Mesendoderm (in vitro differentiated cells): ENCODE results near the gene NPPA.

Experiments used
- DNase-seq: peaks from one replicate; pipeline ENCODE4 v3.0.0; 2013
- H2AK5ac ChIP-seq: 2 replicates; pipeline ENCODE4 v1.6.1; 2013; ENCODE audit warnings: low read length, inconsistent platforms
- H2BK120ac ChIP-seq: 2 replicates; pipeline ENCODE4 v1.6.1; 2013; ENCODE audit warnings: low read depth, mild to moderate bottlenecking, low read length, moderate library complexity, mixed read lengths
- H2BK15ac ChIP-seq: replicated peaks from 2 replicates; pipeline ENCODE4 v1.6.1; 2013; ENCODE audit warnings: low read depth, mild to moderate bottlenecking, moderate library complexity
- H2BK5ac ChIP-seq: 2 replicates; pipeline ENCODE4 v1.6.1; 2013; ENCODE audit warnings: low read length, inconsistent platforms
- H3K18ac ChIP-seq: 2 replicates; pipeline ENCODE4 v1.6.1; 2013; ENCODE audit warnings: mild to moderate bottlenecking, low read length, mixed read lengths
- H3K23ac ChIP-seq: one replicate; pipeline ENCODE4 v1.6.1; 2013; ENCODE audit warnings: low read length
- H3K27ac ChIP-seq: 2 replicates; pipeline ENCODE4 v1.5.1; 2013; ENCODE audit warnings: low read depth, mild to moderate bottlenecking, inconsistent platforms, low read length, moderate library complexity
- H3K27me3 ChIP-seq: 2 replicates; pipeline ENCODE4 v1.6.1; 2013; ENCODE audit warnings: low read length, control low read depth, mild to moderate bottlenecking, inconsistent platforms; ENCODE audit not compliant: insufficient read depth, poor library complexity
- H3K36me3 ChIP-seq: 2 replicates; pipeline ENCODE4 v1.6.1; 2013; ENCODE audit warnings: low read length, inconsistent platforms; ENCODE audit not compliant: control insufficient read depth, insufficient read depth
- H3K4ac ChIP-seq: one replicate; pipeline ENCODE4 v1.6.1; 2013; ENCODE audit warnings: low read depth, mild to moderate bottlenecking, low read length, moderate library complexity
- H3K4me1 ChIP-seq: 2 replicates; pipeline ENCODE4 v1.6.1; 2013; ENCODE audit warnings: low read depth, low read length, inconsistent platforms; ENCODE audit not compliant: control insufficient read depth
- H3K4me2 ChIP-seq: 2 replicates; pipeline ENCODE4 v1.6.1; 2013; ENCODE audit warnings: low read length
- H3K4me3 ChIP-seq: 2 replicates; pipeline ENCODE4 v1.5.1; 2013; ENCODE audit warnings: mild to moderate bottlenecking, low read length
- H3K56ac ChIP-seq: one replicate; pipeline ENCODE4 v1.6.1; 2013; ENCODE audit warnings: low read length
- H3K79me1 ChIP-seq: 2 replicates; pipeline ENCODE4 v1.6.1; 2013; ENCODE audit warnings: low read length, inconsistent platforms
- H3K79me2 ChIP-seq: 2 replicates; pipeline ENCODE4 v1.6.1; 2013; ENCODE audit warnings: mild to moderate bottlenecking, low read length; ENCODE audit not compliant: control insufficient read depth, insufficient read depth
- H3K9ac ChIP-seq: 2 replicates; pipeline ENCODE4 v1.6.1; 2013; ENCODE audit warnings: low read length, inconsistent platforms
- H4K5ac ChIP-seq: one replicate; pipeline ENCODE4 v1.6.1; 2013; ENCODE audit warnings: low read length
- H4K8ac ChIP-seq: one replicate; pipeline ENCODE4 v1.6.1; 2013; ENCODE audit warnings: low read depth, mild to moderate bottlenecking, control low read depth, low read length, moderate library complexity
- WGBS: extraction: QIAGEN DNeasy Blood & Tissue Kit; methylation state at CpG from one replicate; pipeline ENCODE4 v1.1.7; 2013; ENCODE audit warnings: low lambda C conversion rate, missing lambda C conversion rate; ENCODE audit not compliant: insufficient coverage; ENCODE audit errors: extremely low coverage; 5-methylcytosine and 5-hydroxymethylcytosine counted together

The NPPA gene

DNA sequence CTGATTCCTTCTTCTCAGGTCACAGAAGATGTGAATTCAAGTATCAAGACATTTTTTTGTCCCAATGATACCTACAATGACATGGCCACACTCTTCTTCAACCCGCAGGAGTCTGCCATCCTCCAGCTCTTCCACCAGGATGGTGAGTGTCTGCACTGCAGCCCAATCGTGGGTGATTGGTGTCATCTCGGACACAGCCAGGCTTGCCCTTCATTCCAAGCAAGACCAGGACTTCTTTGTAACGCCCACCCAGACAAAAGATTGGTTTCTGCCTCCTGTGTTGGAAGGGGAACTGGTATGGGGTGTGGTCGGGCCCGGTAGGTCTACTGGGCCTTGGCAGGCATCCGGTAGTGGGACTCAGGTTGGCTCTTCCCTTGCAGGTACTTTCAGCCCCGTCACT, 14.1 kb downstream of the NPPA start:
- no peak for DNase-seq
- no peak overlapping the region for H2BK120ac ChIP-seq
- no peak overlapping the region for H3K18ac ChIP-seq
- no peak overlapping the region for H2BK15ac ChIP-seq
- H3K4me2 ChIP-seq: no peak overlapping the region
- H4K5ac ChIP-seq: no peak overlapping the region
- H3K79me1 ChIP-seq: no peaks in the 10 kb centered on the region
- no peak overlapping the region for H3K27ac ChIP-seq
- no peak overlapping the region for H3K9ac ChIP-seq
- H3K4me1 ChIP-seq: no peaks in the 10 kb centered on the region
- no peak overlapping the region for H3K23ac ChIP-seq
- no peaks in the 10 kb centered on the region for H3K27me3 ChIP-seq
- no peak overlapping the region for H2AK5ac ChIP-seq
- H3K4me3 ChIP-seq: no peak overlapping the region
- peaks cover 19% of the 10 kb centered on the region for H3K36me3 ChIP-seq
- no peak overlapping the region for H4K8ac ChIP-seq
- H2BK5ac ChIP-seq: no peak overlapping the region
- WGBS: no CpG with 5 or more reads among the region's 8 CpGs
- H3K4ac ChIP-seq: no peak overlapping the region
- no peak overlapping the region for H3K56ac ChIP-seq
- no peaks in the 10 kb centered on the region for H3K79me2 ChIP-seq

DNA sequence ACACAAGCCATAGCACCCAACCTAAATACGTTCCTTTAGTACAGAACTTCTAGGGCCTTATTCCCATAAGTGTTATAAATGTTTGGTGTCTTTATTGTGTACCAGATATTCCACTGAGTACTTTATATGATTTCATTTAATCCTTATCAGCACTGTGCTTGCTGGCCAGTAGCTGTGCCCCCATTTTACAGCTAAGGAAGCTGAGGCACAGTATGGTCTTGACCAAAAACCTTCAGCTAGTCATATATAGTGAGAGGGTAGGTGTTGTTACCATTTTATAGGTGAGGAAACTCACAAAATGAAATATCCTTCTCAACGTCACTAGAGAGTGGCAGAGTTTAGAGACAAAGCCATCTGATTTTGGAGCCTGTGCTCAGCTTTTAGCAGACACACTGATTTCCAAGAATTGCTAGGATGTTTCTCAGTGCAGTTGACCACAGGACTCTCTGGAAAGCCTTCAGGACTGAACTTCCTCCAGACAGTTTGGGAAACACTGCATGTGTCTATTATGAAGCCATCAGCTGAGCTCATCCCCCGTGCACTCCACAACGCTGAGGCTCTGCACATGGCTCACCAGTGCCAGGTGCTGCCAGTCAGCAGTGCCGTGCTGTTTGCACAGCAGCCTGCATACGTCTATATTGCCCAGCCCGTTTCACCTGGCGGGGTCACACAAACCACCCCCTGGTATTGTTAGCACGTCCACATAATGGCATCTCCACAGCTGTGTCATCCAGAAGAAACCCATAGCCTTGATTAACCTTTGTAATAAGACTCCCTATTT, 15.4 kb downstream of the NPPA start:
- Histone ChIP-seq H2BK120ac (no peak overlapping the region), H2BK15ac (no peak overlapping the region), H3K4me1 (no peaks in the 10 kb centered on the region), H3K4me2 (no peak overlapping the region), H3K27ac (no peak overlapping the region), H3K18ac (no peak overlapping the region), H2AK5ac (no peak overlapping the region), H4K8ac (no peak overlapping the region), H3K23ac (no peak overlapping the region), H3K27me3 (no peaks in the 10 kb centered on the region), H2BK5ac (no peak overlapping the region), H3K56ac (no peak overlapping the region), H4K5ac (no peak overlapping the region), H3K79me1 (no peaks in the 10 kb centered on the region), H3K4me3 (no peak overlapping the region), H3K4ac (no peak overlapping the region), H3K79me2 (no peaks in the 10 kb centered on the region), H3K9ac (no peak overlapping the region), H3K36me3 (peaks cover 20% of the 10 kb centered on the region)
- no CpG with 5 or more reads among the region's 9 CpGs for WGBS
- no peak for DNase-seq

DNA sequence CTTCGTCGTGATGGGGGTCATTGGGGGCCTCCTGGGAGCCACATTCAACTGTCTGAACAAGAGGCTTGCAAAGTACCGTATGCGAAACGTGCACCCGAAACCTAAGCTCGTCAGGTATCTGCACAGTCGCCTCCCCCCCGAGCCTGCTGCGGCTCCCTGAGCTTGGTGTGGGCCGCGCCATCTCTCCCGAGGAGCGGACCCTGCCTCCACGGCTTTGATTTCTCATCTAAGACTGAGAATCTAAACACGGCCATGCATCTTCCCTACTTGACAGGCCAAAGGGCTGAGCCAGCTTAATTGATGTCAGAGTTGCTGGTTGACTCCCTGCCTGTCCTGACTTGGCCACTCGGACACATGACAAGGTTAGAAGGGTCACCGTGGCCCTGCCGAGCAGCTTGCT, 19.1 kb downstream of the NPPA start:
- H3K36me3 ChIP-seq: peaks cover 15% of the 10 kb centered on the region
- H3K56ac ChIP-seq: no peak overlapping the region
- H3K23ac ChIP-seq: no peak overlapping the region
- H3K4ac ChIP-seq: no peak overlapping the region
- no peak overlapping the region for H3K18ac ChIP-seq
- no peaks in the 10 kb centered on the region for H3K79me2 ChIP-seq
- WGBS: no CpG with 5 or more reads among the region's 19 CpGs
- H3K4me3 ChIP-seq: no peak overlapping the region
- no peak overlapping the region for H3K9ac ChIP-seq
- no peak overlapping the region for H2BK120ac ChIP-seq
- no peak overlapping the region for H3K27ac ChIP-seq
- no peak overlapping the region for H2BK5ac ChIP-seq
- no peaks in the 10 kb centered on the region for H3K4me1 ChIP-seq
- no peak overlapping the region for H2AK5ac ChIP-seq
- H3K79me1 ChIP-seq: no peaks in the 10 kb centered on the region
- no peak overlapping the region for H3K4me2 ChIP-seq
- no peaks in the 10 kb centered on the region for H3K27me3 ChIP-seq
- H4K8ac ChIP-seq: no peak overlapping the region
- no peak overlapping the region for H4K5ac ChIP-seq
- H2BK15ac ChIP-seq: no peak overlapping the region
- DNase-seq: no peak

DNA sequence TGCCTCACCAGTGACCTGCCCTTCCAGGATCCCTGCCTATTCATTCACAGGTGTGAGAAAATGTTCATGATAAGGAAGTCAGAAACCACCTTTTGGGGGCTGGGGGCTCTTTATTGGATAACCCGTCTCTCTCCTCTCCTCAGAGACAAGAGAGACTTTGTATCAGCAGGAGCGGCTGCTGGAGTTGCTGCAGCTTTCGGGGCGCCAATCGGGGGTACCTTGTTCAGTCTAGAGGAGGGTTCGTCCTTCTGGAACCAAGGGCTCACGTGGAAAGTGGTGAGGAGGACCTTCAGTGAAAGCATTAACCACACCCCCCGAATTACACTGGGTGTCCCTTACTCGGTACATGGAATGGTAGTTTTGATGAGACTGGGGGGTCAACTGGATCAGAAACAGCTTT, 20.6 kb downstream of the NPPA start:
- Histone ChIP-seq H3K27me3 (no peaks in the 10 kb centered on the region), H3K56ac (no peak overlapping the region), H3K4me2 (no peak overlapping the region), H3K4ac (no peak overlapping the region), H3K36me3 (peaks cover 11% of the 10 kb centered on the region), H3K79me1 (no peaks in the 10 kb centered on the region), H3K9ac (no peak overlapping the region), H3K18ac (no peak overlapping the region), H2BK120ac (no peak overlapping the region), H3K23ac (no peak overlapping the region), H4K8ac (no peak overlapping the region), H3K4me1 (no peaks in the 10 kb centered on the region), H3K4me3 (no peak overlapping the region), H2AK5ac (no peak overlapping the region), H2BK5ac (no peak overlapping the region), H3K79me2 (no peaks in the 10 kb centered on the region), H2BK15ac (no peak overlapping the region), H4K5ac (no peak overlapping the region), H3K27ac (no peak overlapping the region)
- DNase-seq: no peak
- no CpG with 5 or more reads among the region's 9 CpGs for WGBS

DNA sequence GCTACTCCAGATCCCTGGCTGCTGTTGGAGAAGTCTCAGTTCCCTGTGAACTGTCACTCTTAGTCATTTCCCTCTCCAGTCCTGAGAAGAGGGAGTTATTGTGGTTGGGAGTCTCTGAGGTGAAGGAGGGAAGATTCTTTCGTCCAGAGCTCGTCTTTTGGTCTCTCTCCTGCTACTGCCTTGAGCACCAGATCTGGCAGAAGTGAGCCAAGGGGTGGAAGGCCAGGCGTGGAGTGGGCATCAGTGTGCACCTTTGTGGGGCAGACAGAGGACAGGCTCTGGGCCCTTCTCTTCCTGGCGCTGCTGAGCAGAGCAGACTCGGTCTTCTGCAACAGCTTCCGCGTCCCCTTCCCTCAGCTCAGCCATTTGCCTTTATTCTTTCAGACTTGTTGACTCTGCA, 22.5 kb downstream of the NPPA start:
- H3K18ac ChIP-seq: no peak overlapping the region
- no peak overlapping the region for H3K4me2 ChIP-seq
- H3K27ac ChIP-seq: no peak overlapping the region
- H3K23ac ChIP-seq: no peak overlapping the region
- no peak overlapping the region for H3K56ac ChIP-seq
- no peak overlapping the region for H3K4me3 ChIP-seq
- H3K79me1 ChIP-seq: no peaks in the 10 kb centered on the region
- no peak overlapping the region for H2AK5ac ChIP-seq
- no peak overlapping the region for H2BK5ac ChIP-seq
- no peak overlapping the region for H2BK15ac ChIP-seq
- H3K9ac ChIP-seq: no peak overlapping the region
- H3K4me1 ChIP-seq: no peaks in the 10 kb centered on the region
- H3K79me2 ChIP-seq: no peaks in the 10 kb centered on the region
- no CpG with 5 or more reads among the region's 7 CpGs for WGBS
- peaks cover 10% of the 10 kb centered on the region for H3K36me3 ChIP-seq
- H4K5ac ChIP-seq: no peak overlapping the region
- DNase-seq: no peak
- no peak overlapping the region for H4K8ac ChIP-seq
- no peak overlapping the region for H3K4ac ChIP-seq
- no peak overlapping the region for H2BK120ac ChIP-seq
- H3K27me3 ChIP-seq: no peaks in the 10 kb centered on the region
